Myometrial cell (primary cell): Measurements from ENCODE around the gene MRPL48. TPM values are rescaled to one million over a fixed set of nuclear protein-coding genes. Genes with fewer than 3 reads are reported as not detected.

Experiments
- total RNA-seq: library from RNA; depleted of rRNA; stranded (reverse); fragments of >200 nt; gene quantifications from 2 replicates; pipeline ENCODE4 v1.2.3, GENCODE V29; 2015

The MRPL48 gene
- 19.6 and 30.1 TPM in 2 replicates for total RNA-seq

DNA sequence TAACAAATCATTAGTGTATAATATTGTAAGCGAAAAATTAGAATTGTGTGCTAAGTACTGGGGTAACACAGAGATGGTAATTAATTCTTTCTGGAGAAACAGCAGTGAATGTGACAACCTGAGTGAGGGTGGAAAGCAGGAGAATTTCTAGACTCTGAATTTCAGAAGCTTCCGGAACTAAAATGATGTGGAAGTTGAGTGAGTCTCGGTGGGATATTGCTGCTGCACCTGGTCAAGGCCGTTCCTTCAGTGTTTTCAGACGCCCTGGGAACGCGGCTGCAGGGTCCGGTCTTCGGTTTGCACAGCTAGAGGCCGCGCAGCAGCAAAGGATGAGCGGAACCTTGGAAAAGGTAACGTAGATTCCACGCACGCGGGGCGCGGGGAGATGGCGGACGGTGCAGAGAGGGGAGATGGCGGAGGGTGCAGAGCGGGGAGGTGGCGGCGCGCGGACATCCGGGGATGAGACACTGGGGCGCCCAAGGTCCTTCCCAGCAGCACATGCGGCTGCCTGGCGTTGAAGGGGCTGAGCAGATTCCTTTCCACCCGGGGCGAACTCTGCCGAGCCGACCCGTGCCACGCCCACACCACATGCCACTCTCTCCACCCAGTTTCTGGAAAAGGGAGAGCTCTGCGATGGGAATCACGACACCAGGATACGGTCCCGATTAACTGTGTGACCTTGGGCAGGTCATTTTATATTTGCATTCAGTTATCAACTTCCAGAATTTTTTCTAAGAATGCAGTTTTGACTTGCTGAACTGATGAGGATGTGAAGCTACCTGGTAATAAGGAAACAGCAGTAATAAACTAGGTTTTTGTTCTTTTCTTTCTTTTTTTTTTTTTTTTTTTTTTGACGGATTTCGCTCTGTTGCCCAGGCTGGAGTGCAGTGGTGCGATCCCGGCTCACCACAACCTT lies at the start of gene MRPL48:
Gene MRPL48, plus strand, starts transcription at position 232 of the 916 bp plus-strand sequence. Its CDS starts 98 bp downstream, at position 330.

DNA sequence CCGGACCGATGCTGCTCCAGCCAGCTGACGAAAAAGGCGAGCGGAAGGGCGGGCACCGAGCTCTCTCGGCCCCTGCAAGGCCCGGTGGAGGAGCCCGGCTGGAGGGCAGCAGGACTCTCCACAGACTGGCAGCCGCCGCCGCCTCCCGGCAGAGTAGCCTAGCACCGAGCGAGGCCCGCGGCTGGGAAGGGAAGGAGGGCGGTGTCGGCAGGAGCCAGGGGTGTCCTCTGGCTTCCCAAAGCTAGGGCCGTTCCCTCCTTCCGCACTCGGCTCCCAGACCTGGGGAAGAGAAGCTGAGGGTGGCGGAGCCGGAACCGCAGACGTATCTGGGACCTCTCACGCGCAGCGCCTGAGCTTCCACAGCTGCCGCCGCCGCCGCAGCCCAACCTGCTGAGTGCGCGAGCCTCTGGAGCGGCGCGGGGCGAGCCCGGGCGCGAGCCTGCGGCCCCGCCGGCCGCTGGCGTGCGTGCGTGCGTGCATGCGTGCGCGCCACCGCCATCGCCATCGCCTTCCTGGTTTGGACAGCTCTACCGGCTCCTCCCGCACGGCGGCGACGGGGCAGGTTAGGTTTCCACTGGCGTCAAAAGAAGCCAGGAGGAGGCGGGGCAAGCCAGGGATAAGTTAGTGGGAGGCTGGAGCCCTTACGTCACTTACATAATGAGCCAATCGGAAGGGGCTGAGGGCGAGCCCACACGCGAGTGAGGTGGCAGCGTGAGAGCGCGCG lies 26.8 kb upstream of the MRPL48 start, which contains the start of gene RAB6A:
Gene RAB6A, minus strand, starts transcription at position 396 of the 724 bp plus-strand sequence. CDS start 439 bp downstream, outside the sequence.

DNA sequence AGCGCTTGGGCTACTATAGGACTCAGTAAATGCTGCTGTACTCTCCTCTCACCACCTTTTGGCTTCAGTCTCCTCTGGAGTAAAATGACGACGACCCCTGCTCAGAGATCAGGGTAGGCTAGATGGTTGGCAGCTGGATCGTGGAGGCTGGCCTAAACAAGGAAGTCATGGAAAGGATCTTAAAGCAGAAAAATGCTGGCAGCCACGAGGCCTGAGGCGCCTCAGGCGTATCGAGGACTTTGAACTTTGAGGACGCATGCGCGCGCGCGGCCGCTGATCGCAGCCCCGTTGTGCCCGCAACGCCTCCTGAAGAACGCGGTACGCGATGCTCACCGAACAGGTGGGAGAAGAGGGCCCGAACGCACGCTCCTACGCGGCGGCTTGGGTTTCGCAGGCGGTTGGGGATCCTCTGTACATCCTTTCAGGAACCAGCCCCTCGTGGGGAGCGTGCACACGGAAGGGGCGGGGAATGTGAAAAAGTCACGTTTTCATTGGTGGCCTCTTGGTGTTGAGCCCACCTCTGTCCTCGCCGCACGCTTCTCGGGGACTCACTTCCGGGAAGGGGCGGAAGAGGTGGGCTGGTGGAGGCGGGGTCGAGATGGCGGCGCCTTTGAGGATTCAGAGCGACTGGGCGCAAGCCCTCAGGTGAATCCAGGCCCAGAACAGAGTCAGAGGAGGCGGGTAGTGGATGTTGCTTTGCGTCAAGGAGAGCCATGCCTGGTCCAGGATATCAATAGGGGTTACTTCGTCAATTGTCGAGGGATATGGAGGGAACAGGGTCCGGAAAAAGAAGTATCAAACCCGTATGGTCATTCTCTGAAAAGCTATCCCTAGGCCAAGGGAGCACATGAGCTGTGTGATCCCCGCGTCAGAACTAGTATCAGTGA lies 89.0 kb downstream of the MRPL48 start, which contains the start of the genes COA4 and PAAF1:
Gene COA4, minus strand, starts transcription at position 423 of the 887 bp plus-strand sequence. CDS start 3,468 bp downstream, outside the sequence.
Gene PAAF1, plus strand, starts transcription at position 576 of the 887 bp plus-strand sequence. Its CDS starts 23 bp downstream, at position 599.

Other genes starting within 250 kb of the MRPL48 start
- gene FAM168A, start 189.8 kb upstream of the MRPL48 start, total RNA-seq = 14.1 and 16.3 TPM in 2 replicates
- gene PLEKHB1, start 141.3 kb upstream of the MRPL48 start, total RNA-seq = not detected in 2 replicates
- gene RAB6A, start 26.8 kb upstream of the MRPL48 start, total RNA-seq = 83.6 and 106 TPM in 2 replicates
- 80.6 and 97.2 TPM in 2 replicates for gene COA4, start 89.0 kb downstream of the MRPL48 start, total RNA-seq
- 7.6 and 26.2 TPM in 2 replicates for gene PAAF1, start 89.1 kb downstream of the MRPL48 start, total RNA-seq
- not detected in 2 replicates for gene DNAJB13, start 163.2 kb downstream of the MRPL48 start, total RNA-seq
- 2.7 and 13.0 TPM in 2 replicates for gene UCP2, start 195.0 kb downstream of the MRPL48 start, total RNA-seq
- gene UCP3, start 221.2 kb downstream of the MRPL48 start, total RNA-seq = under 0.01 TPM in 1 of 2 replicates, not detected in the other